ENCODE measurements around the gene ST3GAL4.
"Not testable (repeated sequence)": the region's sequence is repeated elsewhere in the genome, so short reads cannot be mapped to it uniquely, and the experiment has no call there.

Gene ST3GAL4
- total RNA-seq = 3.1 to 6.8 (median 6.3) reads per million in 3 donors

- Histone ChIP-seq H3K27ac (ENCODE audit: insufficient read depth, low read length, poor library complexity, severe bottlenecking) (no peak within 1 kb of the TSS), H3K9me3 (ENCODE audit: control insufficient read depth, low read length) (no peaks in the 10 kb centered on the region), H3K4me1 (ENCODE audit: control insufficient read depth, insufficient read depth, low read length, poor library complexity, severe bottlenecking) (peaks cover 11% of the 10 kb centered on the region), H3K4me3 (ENCODE audit: insufficient read depth, low read depth, low read length, poor library complexity, severe bottlenecking) (peak within 1 kb of the TSS; percentile 78), H3K36me3 (ENCODE audit: control insufficient read depth, insufficient read depth, low read length) (no peaks in the 10 kb centered on the region), H3K27me3 (replicated peaks; ENCODE audit: control insufficient read depth, insufficient read depth, low read length, poor library complexity, severe bottlenecking) (no peaks in the 10 kb centered on the region)
- DNase-seq = peak; percentile 33 to 38 (median 36)
These were observed at the start of gene ST3GAL4 for GRCh38 chr11:126355324-126355925. TSS of gene ST3GAL4 (plus strand) at chr11:126355686. CDS start at chr11:126406156, 50,470 bp downstream.

GRCh38 chr11:126305699-126306098 is 49.8 kb upstream of the ST3GAL4 start:
- Histone ChIP-seq H3K27me3 (replicated peaks; ENCODE audit: control insufficient read depth, insufficient read depth, low read length, poor library complexity, severe bottlenecking) (no peaks in the 10 kb centered on the region), H3K9me3 (ENCODE audit: control insufficient read depth, low read length) (no peaks in the 10 kb centered on the region), H3K36me3 (ENCODE audit: control insufficient read depth, insufficient read depth, low read length) (peaks cover 6% of the 10 kb centered on the region), H3K4me1 (ENCODE audit: control insufficient read depth, insufficient read depth, low read length, poor library complexity, severe bottlenecking) (peaks cover 5% of the 10 kb centered on the region), H3K4me3 (ENCODE audit: insufficient read depth, low read depth, low read length, poor library complexity, severe bottlenecking) (no peak overlapping the region), H3K27ac (ENCODE audit: insufficient read depth, low read length, poor library complexity, severe bottlenecking) (no peak overlapping the region)
- no peak for DNase-seq

- Histone ChIP-seq H3K4me1 (ENCODE audit: control insufficient read depth, insufficient read depth, low read length, poor library complexity, severe bottlenecking) (peaks cover 5% of the 10 kb centered on the region), H3K27me3 (replicated peaks; ENCODE audit: control insufficient read depth, insufficient read depth, low read length, poor library complexity, severe bottlenecking) (no peaks in the 10 kb centered on the region), H3K36me3 (ENCODE audit: control insufficient read depth, insufficient read depth, low read length) (peaks cover 14% of the 10 kb centered on the region), H3K4me3 (ENCODE audit: insufficient read depth, low read depth, low read length, poor library complexity, severe bottlenecking) (no peak overlapping the region), H3K9me3 (ENCODE audit: control insufficient read depth, low read length) (no peaks in the 10 kb centered on the region), H3K27ac (ENCODE audit: insufficient read depth, low read length, poor library complexity, severe bottlenecking) (no peak overlapping the region)
- no peak for DNase-seq
These were observed 47.8 kb upstream of the ST3GAL4 start for GRCh38 chr11:126307706-126308105.

GRCh38 chr11:126308271-126308671 is 47.2 kb upstream of the ST3GAL4 start:
- H3K4me1 ChIP-seq (ENCODE audit: control insufficient read depth, insufficient read depth, low read length, poor library complexity, severe bottlenecking) = peaks cover 5% of the 10 kb centered on the region
- H3K4me3 ChIP-seq (ENCODE audit: insufficient read depth, low read depth, low read length, poor library complexity, severe bottlenecking) = no peak overlapping the region
- H3K36me3 ChIP-seq (ENCODE audit: control insufficient read depth, insufficient read depth, low read length) = peaks cover 15% of the 10 kb centered on the region
- DNase-seq = no peak
- no peak overlapping the region for H3K27ac ChIP-seq (ENCODE audit: insufficient read depth, low read length, poor library complexity, severe bottlenecking)
- no peaks in the 10 kb centered on the region for H3K27me3 ChIP-seq (replicated peaks; ENCODE audit: control insufficient read depth, insufficient read depth, low read length, poor library complexity, severe bottlenecking)
- no peaks in the 10 kb centered on the region for H3K9me3 ChIP-seq (ENCODE audit: control insufficient read depth, low read length)

GRCh38 chr11:126308771-126309170 is 46.7 kb upstream of the ST3GAL4 start:
- H3K36me3 ChIP-seq (ENCODE audit: control insufficient read depth, insufficient read depth, low read length) = peaks cover 15% of the 10 kb centered on the region
- H3K27me3 ChIP-seq (replicated peaks; ENCODE audit: control insufficient read depth, insufficient read depth, low read length, poor library complexity, severe bottlenecking); DNase-seq; H3K4me1 ChIP-seq (ENCODE audit: control insufficient read depth, insufficient read depth, low read length, poor library complexity, severe bottlenecking); H3K4me3 ChIP-seq (ENCODE audit: insufficient read depth, low read depth, low read length, poor library complexity, severe bottlenecking); H3K27ac ChIP-seq (ENCODE audit: insufficient read depth, low read length, poor library complexity, severe bottlenecking); H3K9me3 ChIP-seq (ENCODE audit: control insufficient read depth, low read length): not testable (repeated sequence)

GRCh38 chr11:126310200-126310991 is 45.1 kb upstream of the ST3GAL4 start:
- H3K4me3 ChIP-seq (ENCODE audit: insufficient read depth, low read depth, low read length, poor library complexity, severe bottlenecking) = no peak overlapping the region
- no peaks in the 10 kb centered on the region for H3K27me3 ChIP-seq (replicated peaks; ENCODE audit: control insufficient read depth, insufficient read depth, low read length, poor library complexity, severe bottlenecking)
- H3K4me1 ChIP-seq (ENCODE audit: control insufficient read depth, insufficient read depth, low read length, poor library complexity, severe bottlenecking) = no peaks in the 10 kb centered on the region
- DNase-seq = peak in 2 of 3 donors; percentile 15 to 25
- H3K9me3 ChIP-seq (ENCODE audit: control insufficient read depth, low read length) = no peaks in the 10 kb centered on the region
- peaks cover 15% of the 10 kb centered on the region for H3K36me3 ChIP-seq (ENCODE audit: control insufficient read depth, insufficient read depth, low read length)
- H3K27ac ChIP-seq (ENCODE audit: insufficient read depth, low read length, poor library complexity, severe bottlenecking) = no peak overlapping the region

- no peaks in the 10 kb centered on the region for H3K4me1 ChIP-seq (ENCODE audit: control insufficient read depth, insufficient read depth, low read length, poor library complexity, severe bottlenecking)
- H3K9me3 ChIP-seq (ENCODE audit: control insufficient read depth, low read length) = no peaks in the 10 kb centered on the region
- DNase-seq = no peak
- no peak overlapping the region for H3K27ac ChIP-seq (ENCODE audit: insufficient read depth, low read length, poor library complexity, severe bottlenecking)
- peaks cover 15% of the 10 kb centered on the region for H3K36me3 ChIP-seq (ENCODE audit: control insufficient read depth, insufficient read depth, low read length)
- H3K4me3 ChIP-seq (ENCODE audit: insufficient read depth, low read depth, low read length, poor library complexity, severe bottlenecking) = no peak overlapping the region
- H3K27me3 ChIP-seq (replicated peaks; ENCODE audit: control insufficient read depth, insufficient read depth, low read length, poor library complexity, severe bottlenecking) = no peaks in the 10 kb centered on the region
These were observed 44.5 kb upstream of the ST3GAL4 start for GRCh38 chr11:126310992-126311310.

GRCh38 chr11:126311401-126312291 is 43.8 kb upstream of the ST3GAL4 start:
- Histone ChIP-seq H3K36me3 (ENCODE audit: control insufficient read depth, insufficient read depth, low read length) (peaks cover 15% of the 10 kb centered on the region), H3K4me1 (ENCODE audit: control insufficient read depth, insufficient read depth, low read length, poor library complexity, severe bottlenecking) (no peaks in the 10 kb centered on the region), H3K4me3 (ENCODE audit: insufficient read depth, low read depth, low read length, poor library complexity, severe bottlenecking) (no peak overlapping the region), H3K9me3 (ENCODE audit: control insufficient read depth, low read length) (no peaks in the 10 kb centered on the region), H3K27me3 (replicated peaks; ENCODE audit: control insufficient read depth, insufficient read depth, low read length, poor library complexity, severe bottlenecking) (no peaks in the 10 kb centered on the region), H3K27ac (ENCODE audit: insufficient read depth, low read length, poor library complexity, severe bottlenecking) (no peak overlapping the region)
- DNase-seq = no peak

GRCh38 chr11:126312961-126313360 is 42.5 kb upstream of the ST3GAL4 start:
- Histone ChIP-seq H3K4me3 (ENCODE audit: insufficient read depth, low read depth, low read length, poor library complexity, severe bottlenecking) (no peak overlapping the region), H3K27me3 (replicated peaks; ENCODE audit: control insufficient read depth, insufficient read depth, low read length, poor library complexity, severe bottlenecking) (no peaks in the 10 kb centered on the region), H3K27ac (ENCODE audit: insufficient read depth, low read length, poor library complexity, severe bottlenecking) (no peak overlapping the region), H3K4me1 (ENCODE audit: control insufficient read depth, insufficient read depth, low read length, poor library complexity, severe bottlenecking) (peaks cover 4% of the 10 kb centered on the region), H3K36me3 (ENCODE audit: control insufficient read depth, insufficient read depth, low read length) (peaks cover 15% of the 10 kb centered on the region), H3K9me3 (ENCODE audit: control insufficient read depth, low read length) (no peaks in the 10 kb centered on the region)
- no peak for DNase-seq
